Esophagus squamous epithelium (tissue), 4 donors: ENCODE data around the gene C11orf24.

ENCODE experiments used
- CTCF ChIP-seq, 6 experiments: fragments of 450-650 bp in 4 of 6; fragments of 200-600 bp in 2 of 6; sonication (generic) in 2 of 6; IDR thresholded peaks; one replicate each; pipeline ENCODE4 v1.5.1; 2016 to 2019; ENCODE audit warnings: antibody characterized with exemption in 6 of 6, mild to moderate bottlenecking in 4 of 6, moderate library complexity in 4 of 6
- POLR2A ChIP-seq, 4 donors: fragments of 450-650 bp; IDR thresholded peaks; one replicate each; pipeline ENCODE4 v1.6.1; 2017; ENCODE audit warnings: antibody characterized with exemption in 4 of 4, mild to moderate bottlenecking in 4 of 4, moderate library complexity in 3 of 4

- no peak for TF ChIP-seq POLR2A (IDR thresholded peaks at IDR 0.05)
- no peak for TF ChIP-seq CTCF (IDR thresholded peaks at IDR 0.05)
Observed at GRCh38 chr11:68295940-68296339, 24.2 kb upstream of the C11orf24 start.
